Esophagus muscularis mucosa (tissue), 4 donors: Measurements from ENCODE around the gene ANKRD49. TPM values are rescaled to one million over a fixed set of nuclear protein-coding genes. Genes with fewer than 3 reads are reported as not detected.

Experiments
- DNase-seq: peaks from one replicate; pipeline ENCODE4 v3.0.0-alpha.2; 2017; ENCODE audit errors: extremely low spot score
- H3K27ac ChIP-seq, 4 donors: fragments of 200-600 bp; sonication (generic); replicated peaks in 1 of 4; 1 replicate in 3 of 4; 2 replicates in 1 of 4; pipeline ENCODE4 v1.5.1; 2016 to 2019; ENCODE audit warnings: mild to moderate bottlenecking in 1 of 4
- H3K27me3 ChIP-seq, 4 donors: fragments of 200-600 bp; sonication (generic); one replicate each; pipeline versions ENCODE4 v1.5.1 to v1.6.0; 2016 to 2019
- H3K36me3 ChIP-seq, 4 donors: fragments of 200-600 bp; sonication (generic); one replicate each; pipeline ENCODE4 v1.5.1; 2016 to 2019
- H3K4me1 ChIP-seq, 4 donors: fragments of 200-600 bp; sonication (generic); one replicate each; pipeline ENCODE4 v1.5.1; 2016 to 2019
- H3K4me3 ChIP-seq, 4 donors: fragments of 200-600 bp; sonication (generic); 1 replicate in 2 of 4; 2 replicates in 2 of 4; pipeline ENCODE4 v1.5.1; 2016 to 2019; ENCODE audit warnings: mild to moderate bottlenecking in 4 of 4, moderate library complexity in 1 of 4
- H3K9me3 ChIP-seq, 4 donors: fragments of 200-600 bp; sonication (generic); 1 replicate in 3 of 4; 2 replicates in 1 of 4; pipeline ENCODE4 v1.5.1; 2016 to 2019
- EP300 ChIP-seq: sonication (generic); formaldehyde crosslinking; IDR thresholded peaks from one replicate; pipeline ENCODE4 v1.6.1; 2017; ENCODE audit warnings: antibody characterized with exemption
- POLR2A ChIP-seq: fragments of 450-650 bp; IDR thresholded peaks from one replicate; pipeline ENCODE4 v1.6.1; 2017; ENCODE audit warnings: antibody characterized with exemption, moderate library complexity, mild to moderate bottlenecking, low read depth
- POLR2AphosphoS5 ChIP-seq, 2 donors: sonication (generic); formaldehyde crosslinking; IDR thresholded peaks; one replicate each; pipeline ENCODE4 v1.6.1; 2017; ENCODE audit warnings: antibody characterized with exemption in 2 of 2
- WGBS: methylation state at CpG from one replicate; pipeline ENCODE4 v1.1.5; 2018; 5-methylcytosine and 5-hydroxymethylcytosine counted together
- intact Hi-C: fragments of 100-400 bp; cut with DNase I; formaldehyde crosslinking; loops from one replicate; pipeline ENCODE4 v1.15.1; 2023
- total RNA-seq, 4 donors: library from RNA; depleted of rRNA; stranded (reverse); fragments of >200 nt; gene quantifications; one replicate each; pipeline versions ENCODE4 v1.1.0 to v1.2.1, GENCODE V29; 2016
- TF ChIP-seq, protein P1 (sequence below), 3 experiments: fragments of 200-600 bp in 2 of 3; fragments of 450-650 bp in 1 of 3; sonication (generic) in 2 of 3; IDR thresholded peaks; one replicate each; pipeline ENCODE4 v1.5.1; 2017 to 2019; ENCODE audit warnings: antibody characterized with exemption in 3 of 3, mild to moderate bottlenecking in 2 of 3, moderate library complexity in 1 of 3

Gene ANKRD49
- total RNA-seq, 4 donors from 2014 or later: 16.2 to 20.8 (median 18.0) TPM

DNA sequence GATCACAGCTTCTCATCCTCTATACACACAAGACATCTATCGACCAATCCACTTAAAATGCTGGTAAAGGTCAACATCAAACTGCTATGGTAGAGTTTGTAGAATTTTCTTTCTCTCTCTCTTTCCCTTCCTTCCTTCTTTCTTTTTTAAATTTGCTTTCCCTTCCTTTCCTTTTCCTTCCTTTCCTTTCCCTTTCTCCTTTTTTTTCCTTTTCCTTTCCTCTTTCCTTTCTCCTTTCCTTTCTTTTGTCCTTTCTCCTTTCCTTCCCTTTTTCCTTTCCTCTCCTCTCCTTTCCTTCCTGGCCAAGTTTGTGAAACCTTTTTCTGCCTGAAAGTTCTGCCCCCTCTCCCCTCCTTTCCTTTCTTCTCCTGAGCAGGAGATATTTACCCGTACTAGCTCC is 21.6 kb downstream of the ANKRD49 start:
- Histone ChIP-seq H3K27me3 (no peaks in the 10 kb centered on the region), H3K9me3 (no peaks in the 10 kb centered on the region), H3K36me3 (no peaks in the 10 kb centered on the region), H3K4me1 (peaks cover 7 to 17% (median 14%) of the 10 kb centered on the region in 4 donors), H3K27ac (no peak overlapping the region), H3K4me3 (no peak overlapping the region)
- intact Hi-C loops: no loop called here
- no peak for DNase-seq
- no peak for TF ChIP-seq POLR2A
- TF ChIP-seq POLR2AphosphoS5 (IDR thresholded peaks at IDR 0.05): no peak
- TF ChIP-seq, protein P1, sequence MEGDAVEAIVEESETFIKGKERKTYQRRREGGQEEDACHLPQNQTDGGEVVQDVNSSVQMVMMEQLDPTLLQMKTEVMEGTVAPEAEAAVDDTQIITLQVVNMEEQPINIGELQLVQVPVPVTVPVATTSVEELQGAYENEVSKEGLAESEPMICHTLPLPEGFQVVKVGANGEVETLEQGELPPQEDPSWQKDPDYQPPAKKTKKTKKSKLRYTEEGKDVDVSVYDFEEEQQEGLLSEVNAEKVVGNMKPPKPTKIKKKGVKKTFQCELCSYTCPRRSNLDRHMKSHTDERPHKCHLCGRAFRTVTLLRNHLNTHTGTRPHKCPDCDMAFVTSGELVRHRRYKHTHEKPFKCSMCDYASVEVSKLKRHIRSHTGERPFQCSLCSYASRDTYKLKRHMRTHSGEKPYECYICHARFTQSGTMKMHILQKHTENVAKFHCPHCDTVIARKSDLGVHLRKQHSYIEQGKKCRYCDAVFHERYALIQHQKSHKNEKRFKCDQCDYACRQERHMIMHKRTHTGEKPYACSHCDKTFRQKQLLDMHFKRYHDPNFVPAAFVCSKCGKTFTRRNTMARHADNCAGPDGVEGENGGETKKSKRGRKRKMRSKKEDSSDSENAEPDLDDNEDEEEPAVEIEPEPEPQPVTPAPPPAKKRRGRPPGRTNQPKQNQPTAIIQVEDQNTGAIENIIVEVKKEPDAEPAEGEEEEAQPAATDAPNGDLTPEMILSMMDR (IDR thresholded peaks at IDR 0.05): no peak
- no peak for TF ChIP-seq EP300
- WGBS: 86% methylated on average over 2 of the region's 2 CpGs

DNA sequence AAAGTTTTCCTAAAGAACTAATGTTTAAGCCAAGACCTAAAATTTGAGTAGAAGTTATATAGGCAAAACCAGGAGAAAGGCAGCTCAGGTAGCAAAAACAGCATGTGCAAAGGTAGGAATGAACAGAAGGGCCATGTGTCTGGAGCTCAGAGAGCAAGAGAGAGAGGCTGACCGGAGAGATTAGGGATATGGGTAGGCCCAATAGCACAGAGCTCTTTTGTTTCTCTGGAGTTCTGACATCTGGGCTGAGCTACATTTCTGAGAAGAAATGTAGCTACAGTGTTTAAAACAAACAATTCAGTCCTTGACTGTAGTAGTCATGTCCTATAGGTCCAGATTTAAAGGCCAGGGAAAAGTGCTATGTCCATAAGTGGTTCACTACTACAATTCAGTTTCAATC is 22.9 kb downstream of the ANKRD49 start:
- intact Hi-C loops: no loop called here
- 22% methylated on average over 1 of the region's 1 CpG for WGBS
- Histone ChIP-seq H3K36me3 (no peaks in the 10 kb centered on the region), H3K9me3 (no peaks in the 10 kb centered on the region), H3K4me3 (no peak overlapping the region), H3K4me1 (peaks cover 7 to 17% (median 14%) of the 10 kb centered on the region in 4 donors), H3K27me3 (no peaks in the 10 kb centered on the region), H3K27ac (no peak overlapping the region)
- no peak for DNase-seq
- TF ChIP-seq EP300 (no peak), POLR2AphosphoS5 (IDR thresholded peaks at IDR 0.05) (no peak), POLR2A (no peak)
- TF ChIP-seq, protein P1 (IDR thresholded peaks at IDR 0.05): no peak

DNA sequence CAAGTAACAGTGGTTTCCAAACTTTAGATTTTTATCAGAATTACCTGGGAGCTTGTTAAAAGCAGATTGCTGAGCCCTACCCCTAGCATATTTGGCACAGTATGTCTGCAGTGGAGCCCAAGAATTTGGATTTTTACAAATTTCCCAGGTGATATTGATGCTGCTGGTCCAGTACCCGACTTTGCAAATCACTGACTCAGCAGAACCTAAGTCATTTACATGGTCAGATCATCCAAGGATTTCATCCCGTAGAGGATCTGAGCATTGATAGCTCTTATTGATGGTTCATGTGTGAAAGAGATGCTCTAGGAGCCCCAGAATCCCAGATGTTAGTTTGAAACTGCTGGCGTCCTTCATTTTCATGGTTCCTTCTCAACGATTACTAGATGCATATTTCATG is 24.5 kb downstream of the ANKRD49 start:
- 68% methylated on average over 4 of the region's 4 CpGs for WGBS
- no peaks in the 10 kb centered on the region for H3K36me3 ChIP-seq

DNA sequence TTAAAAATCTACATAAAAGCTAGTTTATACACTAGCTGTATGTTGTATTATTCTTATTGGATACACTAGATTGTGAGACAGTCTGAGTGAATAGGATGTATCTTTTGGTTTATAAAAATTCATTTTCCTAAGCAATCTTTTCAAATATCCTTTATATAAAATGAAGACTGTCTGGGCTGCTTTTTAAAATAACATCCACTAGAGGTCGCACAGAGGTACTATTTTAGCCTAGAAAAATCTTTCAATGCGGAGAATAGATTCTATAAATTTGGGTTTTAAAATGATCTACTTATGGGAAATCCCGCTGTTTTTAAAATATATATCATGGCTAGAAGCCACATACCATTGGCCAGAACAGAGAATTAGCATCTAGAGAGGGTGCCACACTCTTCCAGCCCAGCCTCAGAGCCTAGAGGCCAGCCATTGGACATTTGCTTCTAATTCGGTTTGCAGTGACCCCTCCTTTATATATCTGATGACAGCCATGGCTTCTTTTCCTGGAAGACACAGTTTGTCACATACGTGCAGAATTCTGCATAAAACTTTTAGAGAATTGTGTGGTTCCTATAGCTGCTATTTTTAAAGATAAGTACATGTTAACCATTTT is 25.8 kb downstream of the ANKRD49 start:
- no peak for DNase-seq
- WGBS: 16% methylated on average over 5 of the region's 5 CpGs
- H3K36me3 ChIP-seq: no peaks in the 10 kb centered on the region
- intact Hi-C loops: loop anchor here (2.0 to 10.0 kb wide), 3 partner anchors 38 to 375 kb away; no protein-coding TSS in a partner anchor
- peaks cover 0 to 4% (median 4%) of the 10 kb centered on the region in 4 donors for H3K4me1 ChIP-seq
- H3K9me3 ChIP-seq: no peaks in the 10 kb centered on the region
- no peak overlapping the region for H3K4me3 ChIP-seq
- TF ChIP-seq, protein P1 (IDR thresholded peaks at IDR 0.05): peak; percentile 60 to 74 (median 63)
- TF ChIP-seq POLR2AphosphoS5 (IDR thresholded peaks at IDR 0.05): no peak
- no peak for TF ChIP-seq EP300
- no peaks in the 10 kb centered on the region for H3K27me3 ChIP-seq
- no peak overlapping the region for H3K27ac ChIP-seq

More for the DNA sequence above, 24.5 kb downstream of the ANKRD49 start:
- TF ChIP-seq POLR2AphosphoS5 (IDR thresholded peaks at IDR 0.05) (no peak), POLR2A (no peak), EP300 (no peak)
- TF ChIP-seq, protein P1 (IDR thresholded peaks at IDR 0.05): no peak
- intact Hi-C loops: no loop called here
- Histone ChIP-seq H3K9me3 (no peaks in the 10 kb centered on the region), H3K4me3 (no peak overlapping the region), H3K27ac (no peak overlapping the region), H3K4me1 (peaks cover 0 to 4% (median 4%) of the 10 kb centered on the region in 4 donors), H3K27me3 (no peaks in the 10 kb centered on the region)
- no peak for DNase-seq

DNA sequence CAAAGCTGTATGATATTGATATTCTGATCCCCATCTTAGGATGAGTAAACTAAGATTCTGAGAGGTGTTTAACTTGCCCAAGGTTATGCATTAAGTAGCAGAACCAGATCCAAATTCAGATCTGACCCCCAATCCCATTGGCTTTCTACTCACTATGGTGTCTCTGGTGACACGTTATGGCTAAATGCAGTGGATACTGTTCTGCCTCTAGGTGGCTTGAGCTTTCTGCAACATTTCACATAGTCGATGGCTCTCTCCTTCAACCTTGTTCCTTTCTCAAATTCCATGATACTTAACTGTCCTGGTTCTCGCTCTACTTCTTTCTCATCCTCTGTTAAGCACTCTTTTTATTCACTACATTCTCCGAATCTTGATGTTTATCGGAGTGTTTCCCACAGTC is 27.9 kb downstream of the ANKRD49 start:
- WGBS: 66% methylated on average over 5 of the region's 5 CpGs
- no peak for DNase-seq
- Histone ChIP-seq H3K9me3 (no peaks in the 10 kb centered on the region), H3K4me3 (no peak overlapping the region), H3K4me1 (peaks cover 0 to 9% (median 9%) of the 10 kb centered on the region in 4 donors), H3K27me3 (no peaks in the 10 kb centered on the region), H3K36me3 (no peaks in the 10 kb centered on the region), H3K27ac (no peak overlapping the region)
- no peak for TF ChIP-seq POLR2A
- TF ChIP-seq, protein P1 (IDR thresholded peaks at IDR 0.05): peak in 1 of 3 experiments; percentile 28
- intact Hi-C loops: loop anchor here (2.0 to 10.0 kb wide), 3 partner anchors 36 to 373 kb away; no protein-coding TSS in a partner anchor
